ENCODE results near the gene MRPL50.

The MRPL50 gene

GRCh38 chr9:101403516-101404285 lies 5.3 kb upstream of the MRPL50 start:
- TF ChIP-seq CTCF (IDR thresholded peaks at IDR 0.05; ENCODE audit: low read depth, low read length): no peak
- H3K4me3 ChIP-seq (ENCODE audit: low read depth, low read length): no peak overlapping the region

GRCh38 chr9:101400120-101400519 lies 1.7 kb upstream of the MRPL50 start:
- peak overlapping the region; percentile 74; the same call in 1 of the 2 replicates for H3K4me3 ChIP-seq (ENCODE audit: low read depth, low read length)
- no peak for TF ChIP-seq CTCF (IDR thresholded peaks at IDR 0.05; ENCODE audit: low read depth, low read length)

- H3K4me3 ChIP-seq (ENCODE audit: low read depth, low read length): peak overlapping the region; percentile 74
- no peak for TF ChIP-seq CTCF (IDR thresholded peaks at IDR 0.05; ENCODE audit: low read depth, low read length)
These were observed 1.2 kb upstream of the MRPL50 start for GRCh38 chr9:101399643-101399970.

- peak overlapping the region; percentile 74 for H3K4me3 ChIP-seq (ENCODE audit: low read depth, low read length)
- TF ChIP-seq CTCF (IDR thresholded peaks at IDR 0.05; ENCODE audit: low read depth, low read length): no peak
These were observed 668 bp upstream of the MRPL50 start for GRCh38 chr9:101398930-101399642.

- peak overlapping the region; percentile 74 for H3K4me3 ChIP-seq (ENCODE audit: low read depth, low read length)
- TF ChIP-seq CTCF (IDR thresholded peaks at IDR 0.05; ENCODE audit: low read depth, low read length): no peak
These were observed 711 bp downstream of the MRPL50 start for GRCh38 chr9:101397746-101398067.

GRCh38 chr9:101394687-101395086 lies 3.7 kb downstream of the MRPL50 start:
- no peak overlapping the region for H3K4me3 ChIP-seq (ENCODE audit: low read depth, low read length)
- TF ChIP-seq CTCF (IDR thresholded peaks at IDR 0.05; ENCODE audit: low read depth, low read length): no peak

- TF ChIP-seq CTCF (IDR thresholded peaks at IDR 0.05; ENCODE audit: low read depth, low read length): no peak
These were observed 5.3 kb downstream of the MRPL50 start for GRCh38 chr9:101393135-101393534.

More at GRCh38 chr9:101393135-101393534, 5.3 kb downstream of the MRPL50 start:
- no peak overlapping the region for H3K4me3 ChIP-seq (ENCODE audit: low read depth, low read length)

All from WI38 (cell line).